ENCODE measurements around the gene PNCK.
"Not testable (repeated sequence)": the region's sequence is repeated elsewhere in the genome, so short reads cannot be mapped to it uniquely, and the experiment has no call there.

The PNCK gene

GRCh38 chrX:153685751-153686696 is 12.4 kb upstream of the PNCK start:
- no peak for DNase-seq

- DNase-seq, result no peak
Observed at GRCh38 chrX:153685156-153685536, 11.5 kb upstream of the PNCK start.

GRCh38 chrX:153684467-153685155 is 11.0 kb upstream of the PNCK start:
- DNase-seq, result no peak

GRCh38 chrX:153683486-153683885 is 9.9 kb upstream of the PNCK start:
- DNase-seq, result not testable (repeated sequence)

GRCh38 chrX:153681175-153681574 is 7.6 kb upstream of the PNCK start:
- no peak for DNase-seq

GRCh38 chrX:153674219-153674851 is 722 bp upstream of the PNCK start:
- DNase-seq, result no peak

- no peak for DNase-seq
Observed at GRCh38 chrX:153672531-153673427, 834 bp downstream of the PNCK start.

- no peak for DNase-seq
Observed at GRCh38 chrX:153671589-153672530, 1.8 kb downstream of the PNCK start.

- DNase-seq, result no peak
Observed at GRCh38 chrX:153670748-153671588, 2.6 kb downstream of the PNCK start.

GRCh38 chrX:153669901-153670731 is 3.5 kb downstream of the PNCK start:
- no peak for DNase-seq

- no peak for DNase-seq
Observed at GRCh38 chrX:153669174-153669890, 4.3 kb downstream of the PNCK start.

- DNase-seq, result no peak
Observed at GRCh38 chrX:153668423-153669173, 5.0 kb downstream of the PNCK start.

GRCh38 chrX:153667956-153668396 is 5.6 kb downstream of the PNCK start:
- DNase-seq, result peak; percentile 54

- DNase-seq, result no peak
Observed at GRCh38 chrX:153667281-153667955, 6.2 kb downstream of the PNCK start.

GRCh38 chrX:153665726-153666306 is 7.8 kb downstream of the PNCK start:
- no peak for DNase-seq

GRCh38 chrX:153662266-153662665 is 11.3 kb downstream of the PNCK start:
- no peak for DNase-seq

GRCh38 chrX:153659268-153659667 is 14.3 kb downstream of the PNCK start:
- no peak for DNase-seq

Measured in NCI-H446 treated with DMSO at 0.1 percent for 48 hours (cell line).